Subcutaneous adipose tissue (tissue), 4 donors: ENCODE measurements around the gene BRF1. TPM values are rescaled to one million over a fixed set of nuclear protein-coding genes. Genes with fewer than 3 reads are reported as not detected.

ENCODE experiments used
- total RNA-seq, 4 donors: library from RNA; depleted of rRNA; stranded (reverse); fragments of >200 nt; gene quantifications; one replicate each; pipeline ENCODE4 v1.1.0, GENCODE V29; 2016
- TF ChIP-seq, protein P1 (sequence below): fragments of 450-650 bp; IDR thresholded peaks from one replicate; pipeline ENCODE4 v1.5.1; 2016; ENCODE audit warnings: low read depth, mild to moderate bottlenecking, control low read depth, antibody characterized with exemption, moderate library complexity

The BRF1 gene
- total RNA-seq, 4 donors from 2014 or later = 19.7 to 76.1 (median 22.5) TPM

DNA sequence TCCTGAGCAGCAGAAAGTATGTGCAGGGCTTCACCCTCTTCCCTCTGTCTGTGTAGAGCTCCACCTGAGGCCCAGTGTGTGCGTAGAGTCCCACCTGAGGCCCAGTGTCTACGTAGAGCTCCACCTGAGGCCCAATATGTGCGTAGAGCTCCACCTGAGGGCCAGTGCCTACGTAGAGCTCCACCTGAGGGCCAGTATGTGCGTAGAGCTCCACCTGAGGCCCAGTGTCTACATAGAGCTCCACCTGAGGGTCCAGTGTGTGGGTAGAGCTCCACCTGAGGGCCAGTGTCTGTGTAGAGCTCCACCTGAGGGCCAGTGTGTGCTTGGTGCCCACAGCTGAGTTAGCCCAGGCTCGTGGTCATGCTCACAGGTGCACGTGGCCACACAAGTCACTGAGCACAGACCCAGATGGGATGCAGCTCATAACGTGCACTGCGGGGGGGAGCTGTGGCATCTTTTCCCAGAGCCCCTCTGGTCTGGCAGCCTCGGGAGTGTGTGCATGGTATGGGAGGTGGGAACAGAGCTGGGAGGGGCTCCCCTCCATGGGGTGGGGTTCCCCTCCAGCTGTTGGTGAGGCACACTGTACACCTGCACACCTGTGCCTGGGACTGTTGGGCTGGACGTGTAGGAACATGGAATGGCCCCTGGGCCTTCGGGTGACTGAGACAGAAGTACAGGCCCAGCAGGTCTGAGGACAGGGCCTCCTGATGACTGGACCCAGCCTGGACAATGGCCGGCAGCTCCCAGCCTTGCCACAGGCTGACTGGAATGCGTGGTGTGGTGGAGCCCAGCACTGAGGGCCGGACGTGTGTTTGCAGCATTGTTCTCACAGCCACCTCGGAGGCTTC lies 33.8 kb upstream of the BRF1 start:
- TF ChIP-seq, protein P1, sequence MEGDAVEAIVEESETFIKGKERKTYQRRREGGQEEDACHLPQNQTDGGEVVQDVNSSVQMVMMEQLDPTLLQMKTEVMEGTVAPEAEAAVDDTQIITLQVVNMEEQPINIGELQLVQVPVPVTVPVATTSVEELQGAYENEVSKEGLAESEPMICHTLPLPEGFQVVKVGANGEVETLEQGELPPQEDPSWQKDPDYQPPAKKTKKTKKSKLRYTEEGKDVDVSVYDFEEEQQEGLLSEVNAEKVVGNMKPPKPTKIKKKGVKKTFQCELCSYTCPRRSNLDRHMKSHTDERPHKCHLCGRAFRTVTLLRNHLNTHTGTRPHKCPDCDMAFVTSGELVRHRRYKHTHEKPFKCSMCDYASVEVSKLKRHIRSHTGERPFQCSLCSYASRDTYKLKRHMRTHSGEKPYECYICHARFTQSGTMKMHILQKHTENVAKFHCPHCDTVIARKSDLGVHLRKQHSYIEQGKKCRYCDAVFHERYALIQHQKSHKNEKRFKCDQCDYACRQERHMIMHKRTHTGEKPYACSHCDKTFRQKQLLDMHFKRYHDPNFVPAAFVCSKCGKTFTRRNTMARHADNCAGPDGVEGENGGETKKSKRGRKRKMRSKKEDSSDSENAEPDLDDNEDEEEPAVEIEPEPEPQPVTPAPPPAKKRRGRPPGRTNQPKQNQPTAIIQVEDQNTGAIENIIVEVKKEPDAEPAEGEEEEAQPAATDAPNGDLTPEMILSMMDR = no peak

DNA sequence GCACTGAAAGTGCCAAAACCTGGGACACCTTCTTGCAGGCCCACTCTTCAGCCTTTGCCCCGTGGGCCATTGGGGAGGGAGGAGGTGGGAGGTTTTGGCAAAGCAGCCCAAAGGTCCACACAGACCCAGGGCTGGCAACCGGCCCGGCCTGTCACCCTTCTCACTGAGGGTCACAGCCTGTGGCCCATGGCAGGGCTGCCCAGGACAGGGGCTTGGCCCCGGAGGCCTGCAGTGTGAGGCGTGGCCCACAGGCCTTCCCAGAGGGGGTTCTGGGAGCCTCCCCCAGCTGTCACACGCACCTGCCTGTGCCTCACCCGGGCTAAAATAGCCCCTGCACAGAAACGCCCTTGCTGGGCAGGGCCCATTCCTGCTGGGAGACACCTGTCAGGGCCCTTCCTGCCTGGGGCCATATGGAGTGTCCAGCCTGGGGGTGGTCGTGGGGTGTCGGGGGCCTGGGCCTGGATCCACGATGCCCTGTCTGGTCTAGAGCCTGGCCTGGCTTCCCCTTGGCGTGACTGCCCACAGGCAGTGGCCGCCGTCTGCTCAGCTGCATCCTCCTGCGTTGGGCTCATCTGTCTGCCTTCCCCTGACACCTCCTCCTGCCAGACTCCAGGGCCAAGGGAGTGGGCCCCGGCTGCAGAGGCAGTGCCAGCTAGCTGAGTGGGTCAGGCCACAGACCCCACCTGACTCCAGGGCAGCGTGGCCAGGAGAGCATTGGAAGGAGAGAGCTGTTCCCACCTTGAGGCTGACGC lies 33.0 kb upstream of the BRF1 start:
- TF ChIP-seq, protein P1 = no peak

DNA sequence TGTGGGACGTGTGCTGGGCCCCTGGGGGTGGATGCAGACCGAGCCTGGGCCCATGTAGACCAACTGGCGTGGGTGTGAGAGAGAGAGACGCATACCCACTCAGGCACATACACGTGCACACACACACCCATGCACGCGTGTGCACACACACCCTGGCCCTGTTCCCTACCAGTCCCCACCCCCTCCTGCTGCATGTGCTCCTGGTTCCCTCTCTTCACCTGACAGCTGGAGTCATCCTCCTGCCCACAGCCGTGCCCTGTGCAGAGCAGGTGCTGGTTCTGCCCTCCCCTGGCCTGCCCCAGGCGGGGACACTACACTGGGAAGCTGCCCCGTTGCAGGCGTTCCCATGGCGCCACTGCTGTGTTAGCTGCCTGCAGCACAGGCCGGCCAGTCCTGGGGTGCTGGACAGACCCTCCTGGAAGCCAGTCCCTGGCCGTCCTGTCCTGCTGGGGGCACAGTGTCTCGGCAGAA lies 32.3 kb upstream of the BRF1 start:
- TF ChIP-seq, protein P1 = no peak

DNA sequence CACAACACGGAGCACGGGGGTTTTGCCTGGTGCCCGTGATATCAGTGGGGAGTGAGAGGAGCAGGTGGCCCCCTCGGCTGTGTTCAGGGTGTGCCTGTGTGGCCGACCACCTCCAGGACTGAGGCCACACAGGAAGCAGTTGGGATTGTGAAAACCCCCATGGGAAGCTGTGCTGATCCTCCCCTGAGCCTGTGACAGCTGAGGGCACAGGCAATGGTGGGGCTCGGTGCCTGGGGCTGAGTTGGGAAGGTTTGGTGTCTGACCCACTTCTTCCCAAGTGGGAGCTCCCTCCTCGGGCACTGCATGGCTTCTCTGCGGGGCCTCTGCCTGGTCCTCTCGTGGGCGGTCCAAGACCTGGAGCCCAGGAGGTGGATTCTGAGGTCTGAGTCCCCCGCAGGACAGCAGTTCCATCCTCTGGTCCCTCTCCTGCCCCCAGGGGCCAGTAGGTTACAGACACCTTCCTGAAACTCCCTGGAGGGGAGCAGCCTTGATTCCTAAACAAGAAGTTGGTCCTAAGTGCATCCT lies 31.6 kb upstream of the BRF1 start:
- TF ChIP-seq, protein P1 = no peak

DNA sequence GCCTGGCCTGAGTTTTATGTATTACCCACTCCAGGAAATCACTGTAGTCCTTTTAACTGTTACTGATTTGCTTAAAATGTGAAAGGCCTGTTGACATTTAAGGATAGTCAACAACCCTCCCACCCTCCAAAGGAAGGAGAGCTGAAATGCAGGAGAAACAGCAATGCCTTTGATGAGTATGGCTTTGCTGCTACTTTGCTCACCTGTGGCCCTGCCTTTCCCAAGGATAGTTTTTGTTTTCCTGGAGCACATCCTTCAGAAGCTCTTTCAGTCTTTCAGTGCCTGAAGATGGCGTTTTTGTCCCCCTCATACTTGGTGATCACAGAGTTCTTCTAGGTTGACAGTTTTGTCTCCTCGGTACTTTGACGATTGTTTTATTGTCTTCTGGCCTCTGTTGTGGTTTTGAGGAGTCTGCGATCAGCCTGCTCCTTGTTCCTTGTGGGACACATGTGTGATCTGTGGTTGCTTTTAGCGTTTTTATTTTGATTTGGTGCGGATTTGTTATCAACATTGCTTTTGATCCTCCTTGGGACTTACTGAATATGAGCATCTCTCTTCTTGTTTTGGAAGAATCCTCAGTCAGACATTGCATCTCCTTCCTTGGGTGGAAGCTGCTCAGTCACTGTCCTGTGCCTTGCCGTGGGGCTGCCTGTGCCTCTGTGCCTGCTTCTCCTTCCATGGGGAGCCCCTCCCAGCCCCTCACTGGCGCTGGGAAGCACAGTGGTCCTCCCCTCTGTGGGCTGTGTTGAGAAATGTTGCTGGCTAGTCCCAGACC lies 31.0 kb upstream of the BRF1 start:
- TF ChIP-seq, protein P1 = no peak

DNA sequence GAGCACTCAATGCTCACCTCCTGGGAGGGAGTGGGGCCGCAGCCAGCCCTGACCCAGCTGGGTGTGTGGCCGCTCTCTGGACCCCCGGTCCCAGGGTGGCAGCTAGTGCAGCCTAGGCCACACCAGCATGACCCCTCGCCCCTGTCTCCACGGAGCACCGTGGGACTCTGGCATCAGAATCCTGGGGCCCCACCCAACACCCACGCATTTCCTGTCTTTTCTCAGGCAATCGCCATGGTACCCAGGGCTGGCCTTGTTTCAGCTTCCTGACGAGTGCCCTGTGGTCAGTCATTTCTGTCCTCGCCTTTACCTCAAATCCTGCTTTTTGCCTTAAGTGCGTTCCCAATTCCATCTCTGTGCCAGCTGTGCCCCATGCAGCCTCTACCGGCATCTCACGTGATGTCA lies 29.7 kb upstream of the BRF1 start:
- TF ChIP-seq, protein P1 = no peak
